ENCODE data around the gene FCRL6. TPM values are rescaled to one million over a fixed set of nuclear protein-coding genes. Genes with fewer than 3 reads are reported as not detected.

The FCRL6 gene
- total RNA-seq, 4 donors from 2014 or later: 0.71 to 1.1 TPM; not detected in 2

DNA sequence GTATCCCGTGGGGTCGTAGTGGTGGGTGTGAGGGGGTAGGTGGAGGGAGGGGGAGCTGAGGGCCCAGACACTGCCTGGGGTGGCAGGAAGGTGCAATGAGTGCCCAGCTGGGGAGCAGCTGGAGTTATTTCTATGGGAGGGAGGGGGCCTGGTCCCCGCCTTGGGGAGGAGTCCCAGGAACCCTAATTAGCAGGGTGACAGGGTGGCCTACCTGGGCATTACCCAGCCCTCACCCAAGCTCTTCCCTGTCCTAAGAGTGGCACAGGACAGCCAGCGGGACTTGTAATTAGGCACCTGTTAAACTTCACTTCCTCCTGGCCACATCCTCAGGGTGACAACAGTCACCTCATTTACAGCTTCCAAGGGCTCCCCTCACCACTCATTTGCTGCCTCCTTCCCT lies 60.4 kb downstream of the FCRL6 start, which contains the start of gene VSIG8:
VSIG8 (minus strand) TSS at position 101 of the 400 bp plus-strand sequence. CDS start 136 bp downstream, outside the sequence.
- Histone ChIP-seq H3K4me3 (replicated peaks in 1 of 3) (no peak within 1 kb of the TSS), H3K36me3 (no peaks in the 10 kb centered on the region), H3K27ac (no peak within 1 kb of the TSS), H3K9me3 (no peaks in the 10 kb centered on the region), H3K4me1 (peaks cover 4 to 5% of the 10 kb centered on the region in 2 donors), H3K27me3 (no peaks in the 10 kb centered on the region)
- intact Hi-C loops (cut with DNase I): no loop called here
- no peak for DNase-seq
- 79 to 80% methylated on average over 4 of the region's 4 CpGs for WGBS, 2 donors
- TF ChIP-seq POLR2A (IDR thresholded peaks at IDR 0.05): no peak
- TF ChIP-seq, protein P1, sequence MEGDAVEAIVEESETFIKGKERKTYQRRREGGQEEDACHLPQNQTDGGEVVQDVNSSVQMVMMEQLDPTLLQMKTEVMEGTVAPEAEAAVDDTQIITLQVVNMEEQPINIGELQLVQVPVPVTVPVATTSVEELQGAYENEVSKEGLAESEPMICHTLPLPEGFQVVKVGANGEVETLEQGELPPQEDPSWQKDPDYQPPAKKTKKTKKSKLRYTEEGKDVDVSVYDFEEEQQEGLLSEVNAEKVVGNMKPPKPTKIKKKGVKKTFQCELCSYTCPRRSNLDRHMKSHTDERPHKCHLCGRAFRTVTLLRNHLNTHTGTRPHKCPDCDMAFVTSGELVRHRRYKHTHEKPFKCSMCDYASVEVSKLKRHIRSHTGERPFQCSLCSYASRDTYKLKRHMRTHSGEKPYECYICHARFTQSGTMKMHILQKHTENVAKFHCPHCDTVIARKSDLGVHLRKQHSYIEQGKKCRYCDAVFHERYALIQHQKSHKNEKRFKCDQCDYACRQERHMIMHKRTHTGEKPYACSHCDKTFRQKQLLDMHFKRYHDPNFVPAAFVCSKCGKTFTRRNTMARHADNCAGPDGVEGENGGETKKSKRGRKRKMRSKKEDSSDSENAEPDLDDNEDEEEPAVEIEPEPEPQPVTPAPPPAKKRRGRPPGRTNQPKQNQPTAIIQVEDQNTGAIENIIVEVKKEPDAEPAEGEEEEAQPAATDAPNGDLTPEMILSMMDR (IDR thresholded peaks at IDR 0.05): no peak

DNA sequence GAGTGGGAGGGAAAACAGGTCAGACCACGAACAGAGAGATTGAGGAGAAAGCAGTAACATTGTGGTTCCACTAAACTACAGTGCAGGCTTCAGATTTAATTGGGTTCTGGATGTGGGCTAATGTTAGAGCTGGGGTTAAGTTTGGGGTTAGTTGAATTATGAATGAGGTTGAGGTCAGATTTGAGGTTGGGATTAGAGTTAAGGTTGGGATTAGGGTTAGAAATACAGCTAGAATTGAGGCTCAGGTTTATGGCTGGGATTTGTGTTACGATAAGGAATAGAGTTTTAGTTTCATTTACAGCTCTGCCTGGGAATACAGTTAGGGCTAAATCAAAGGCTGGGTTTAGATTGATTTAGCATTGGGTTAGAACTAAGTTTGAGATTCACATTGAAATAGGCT lies 62.1 kb downstream of the FCRL6 start:
- WGBS, 2 donors: 89 to 91% methylated on average over 2 of the region's 2 CpGs
- no peaks in the 10 kb centered on the region for H3K9me3 ChIP-seq
- intact Hi-C loops (cut with DNase I): no loop called here
- no peak for DNase-seq
- no peak overlapping the region for H3K27ac ChIP-seq
- H3K4me1 ChIP-seq: peaks cover 13 to 22% of the 10 kb centered on the region in 2 donors
- no peaks in the 10 kb centered on the region for H3K36me3 ChIP-seq
- H3K4me3 ChIP-seq (replicated peaks in 1 of 3): no peak overlapping the region
- TF ChIP-seq POLR2A (IDR thresholded peaks at IDR 0.05): no peak
- TF ChIP-seq, protein P1 (IDR thresholded peaks at IDR 0.05): no peak
- no peaks in the 10 kb centered on the region for H3K27me3 ChIP-seq

Small RNA genes lying within 50 kb of the gene (small RNA-seq; reads per million reads assigned to genes)
- not detected for gene RF00570

Other genes with a start within 250 kb of the FCRL6 start
- gene APCS, start 214.5 kb upstream of the FCRL6 start, total RNA-seq: not detected
- not detected for gene CRP, start 87.8 kb upstream of the FCRL6 start, total RNA-seq
- 100 to 1,000 TPM in 2 of 4 donors, 10 to 100 TPM in 2; 97.3 to 183 (median 99.9) TPM for gene DUSP23, start 21.4 kb upstream of the FCRL6 start, total RNA-seq
- 1 to 10 TPM; 1.6 to 6.3 (median 2.1) TPM for gene SLAMF8, start 24.5 kb downstream of the FCRL6 start, total RNA-seq
- gene VSIG8, start 60.3 kb downstream of the FCRL6 start, total RNA-seq: under 1 TPM in 1 of 4 donors, not detected in 3; 0.11 TPM
- gene CFAP45, start 97.8 kb downstream of the FCRL6 start, total RNA-seq: under 1 TPM in 2 of 4 donors, not detected in 2; 0.56 to 0.94 TPM
- gene TAGLN2, start 123.1 kb downstream of the FCRL6 start, total RNA-seq: 100 to 1,000 TPM; 104 to 170 (median 151) TPM
- 1 to 10 TPM in 3 of 4 donors, under 1 TPM in 1; 0.71 to 1.9 (median 1.4) TPM for gene IGSF9, start 143.3 kb downstream of the FCRL6 start, total RNA-seq
- not detected for gene SLAMF9, start 151.9 kb downstream of the FCRL6 start, total RNA-seq
- gene PIGM, start 229.6 kb downstream of the FCRL6 start, total RNA-seq: 1 to 10 TPM; 6.7 to 10.0 (median 7.4) TPM

All from thyroid gland (tissue), 4 donors.